ENCODE results near the gene SLC39A1.
"Not testable (repeated sequence)": the region's sequence is repeated elsewhere in the genome, so short reads cannot be mapped to it uniquely, and the experiment has no call there.

Gene SLC39A1

GRCh38 chr1:153985341-153985912 is 22.1 kb upstream of the SLC39A1 start:
- CTCF ChIA-PET: interaction anchor here (0.8 to 4.7 kb wide), 19 partner anchors 8 to 323 kb away, joined by 3 to 54 read pairs (median 6); partner anchors contain the start of genes CREB3L4, CRTC2, DENND4B and JTB
- Mint-ChIP-seq H3K4me1 (peaks cover 29% of the 10 kb centered on the region), H3K9me3 (no peaks in the 10 kb centered on the region), H3K27me3 (peaks cover 22% of the 10 kb centered on the region), H3K36me3 (no peaks in the 10 kb centered on the region), H3K4me3 (no peak overlapping the region), H3K27ac (peak overlapping the region; percentile 50)
- DNase-seq: no peak

GRCh38 chr1:153984123-153984894 is 21.0 kb upstream of the SLC39A1 start:
- H3K9me3 Mint-ChIP-seq: no peaks in the 10 kb centered on the region
- CTCF ChIA-PET: interaction anchor here (0.8 to 4.7 kb wide), 6 partner anchors 17 to 194 kb away, joined by 3 to 54 read pairs (median 7); partner anchors contain the start of genes CREB3L4 and SLC39A1
- DNase-seq: no peak
- no peak overlapping the region for H3K4me3 Mint-ChIP-seq
- H3K27me3 Mint-ChIP-seq: peaks cover 22% of the 10 kb centered on the region
- H3K27ac Mint-ChIP-seq: no peak overlapping the region
- H3K4me1 Mint-ChIP-seq: peaks cover 23% of the 10 kb centered on the region
- no peaks in the 10 kb centered on the region for H3K36me3 Mint-ChIP-seq

- peaks cover 22% of the 10 kb centered on the region for H3K27me3 Mint-ChIP-seq
- DNase-seq, CTCF ChIA-PET, H3K36me3 Mint-ChIP-seq, H3K4me3 Mint-ChIP-seq, H3K9me3 Mint-ChIP-seq, H3K27ac Mint-ChIP-seq: not testable (repeated sequence)
- peaks cover 30% of the 10 kb centered on the region for H3K4me1 Mint-ChIP-seq
Observed at GRCh38 chr1:153981735-153982134, 18.4 kb upstream of the SLC39A1 start.

DNA sequence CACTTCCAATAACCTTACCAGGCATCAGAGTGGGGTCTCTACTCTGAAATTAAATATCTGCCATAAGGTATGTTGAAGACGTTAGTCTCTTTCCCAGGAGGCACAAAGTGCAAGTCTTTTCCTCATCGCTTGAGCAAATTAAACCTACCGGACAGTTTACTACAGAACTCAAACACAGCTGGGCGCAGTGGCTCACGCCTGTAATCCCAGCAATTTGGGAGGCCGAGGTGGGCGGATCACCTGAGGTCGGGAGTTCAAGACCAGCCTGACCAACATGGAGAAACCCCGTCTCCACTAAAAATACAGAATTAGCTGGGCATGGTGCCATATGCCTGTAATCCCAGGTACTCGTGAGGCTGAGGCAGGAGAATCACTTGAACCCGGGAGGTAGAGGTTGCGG is 15.8 kb upstream of the SLC39A1 start:
- CTCF ChIA-PET: interaction anchor here (1.5 to 1.9 kb wide), 2 partner anchors 13 to 32 kb away, joined by 3 to 7 read pairs; partner anchors contain the start of gene DENND4B
- peak overlapping the region; percentile 69 for H3K27ac Mint-ChIP-seq
- peaks cover 37% of the 10 kb centered on the region for H3K4me1 Mint-ChIP-seq
- not testable (repeated sequence) for H3K9me3 Mint-ChIP-seq, H3K27me3 Mint-ChIP-seq, DNase-seq
- H3K36me3 Mint-ChIP-seq: peaks cover 26% of the 10 kb centered on the region
- peak overlapping the region; percentile 89 for H3K4me3 Mint-ChIP-seq

- H3K27me3 Mint-ChIP-seq: peaks cover 4% of the 10 kb centered on the region
- CTCF ChIA-PET: interaction anchor here (0.7 to 2.2 kb wide), 7 partner anchors 8 to 181 kb away, joined by 3 to 22 read pairs (median 7); partner anchors contain the start of genes CREB3L4, DENND4B and RAB13
- peak overlapping the region; percentile 84 for H3K27ac Mint-ChIP-seq
- peak overlapping the region; percentile 89 for H3K4me3 Mint-ChIP-seq
- no peaks in the 10 kb centered on the region for H3K9me3 Mint-ChIP-seq
- no peak for DNase-seq
- peaks cover 42% of the 10 kb centered on the region for H3K4me1 Mint-ChIP-seq
- H3K36me3 Mint-ChIP-seq: peaks cover 30% of the 10 kb centered on the region
Observed at GRCh38 chr1:153978274-153978909, 15.1 kb upstream of the SLC39A1 start.

GRCh38 chr1:153977250-153978240 is 14.2 kb upstream of the SLC39A1 start, which contains the start of gene JTB:
Gene JTB, minus strand, starts transcription at chr1:153977674. Its CDS starts 422 bp downstream, at chr1:153977252.
- CTCF ChIA-PET: interaction anchor here (0.6 to 2.2 kb wide), 9 partner anchors 9 to 357 kb away, joined by 3 to 22 read pairs (median 6); partner anchors contain the start of genes CREB3L4, DENND4B and RAB13
- Mint-ChIP-seq H3K9me3 (no peaks in the 10 kb centered on the region), H3K36me3 (peaks cover 37% of the 10 kb centered on the region), H3K4me1 (peaks cover 49% of the 10 kb centered on the region), H3K4me3 (peak within 1 kb of the TSS; percentile 89), H3K27ac (peak within 1 kb of the TSS; percentile 92), H3K27me3 (peaks cover 4% of the 10 kb centered on the region)
- DNase-seq: peak; percentile 94

DNA sequence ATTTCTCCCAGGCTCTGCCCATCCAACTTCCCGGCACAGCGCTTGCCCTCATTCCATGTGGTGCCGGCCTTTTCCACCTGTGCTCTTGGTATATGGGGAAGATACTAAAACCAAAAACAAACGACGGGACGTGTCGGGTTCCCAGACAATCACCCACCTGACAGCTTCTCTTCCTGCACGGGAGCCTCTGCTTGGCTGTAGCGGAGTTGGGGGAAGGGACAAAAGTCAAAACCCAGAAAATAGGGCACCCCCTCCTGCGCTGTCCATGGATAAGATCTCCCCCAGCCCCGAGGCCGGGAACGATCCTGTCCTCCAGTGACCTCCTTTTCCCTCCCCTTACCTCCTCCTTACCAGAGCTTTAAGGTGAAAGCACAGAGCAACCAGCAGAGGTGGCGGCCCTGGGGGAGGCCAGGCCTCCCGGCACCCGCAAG is 13.5 kb upstream of the SLC39A1 start:
- DNase-seq: no peak
- H3K36me3 Mint-ChIP-seq: peaks cover 42% of the 10 kb centered on the region
- CTCF ChIA-PET: interaction anchor here (1.1 to 3.1 kb wide), 7 partner anchors 9 to 180 kb away, joined by 3 to 22 read pairs (median 8); partner anchors contain the start of genes CREB3L4 and RAB13
- peaks cover 2% of the 10 kb centered on the region for H3K27me3 Mint-ChIP-seq
- peaks cover 56% of the 10 kb centered on the region for H3K4me1 Mint-ChIP-seq
- H3K9me3 Mint-ChIP-seq: no peaks in the 10 kb centered on the region
- peak overlapping the region; percentile 89 for H3K4me3 Mint-ChIP-seq
- peak overlapping the region; percentile 92 for H3K27ac Mint-ChIP-seq

DNA sequence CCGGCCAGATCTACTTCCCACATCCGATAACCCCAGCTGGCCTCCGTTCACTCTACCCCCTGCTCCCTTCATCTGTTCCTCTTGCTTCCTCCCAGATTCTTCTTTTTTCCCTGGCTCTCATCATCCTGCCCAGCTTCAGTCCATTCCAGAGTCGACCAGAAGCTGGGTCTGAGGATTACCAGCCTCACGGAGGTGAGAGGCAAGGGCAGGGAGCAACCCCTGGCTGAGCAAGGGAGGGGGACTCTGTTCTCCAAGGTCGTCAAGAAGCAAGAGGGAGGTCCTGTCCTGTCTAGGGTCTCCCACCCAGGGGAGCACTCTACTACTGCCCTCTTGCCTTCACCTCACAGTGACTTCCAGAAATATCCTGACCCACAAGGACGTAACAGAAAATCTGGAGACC is 10.2 kb upstream of the SLC39A1 start:
- no peak overlapping the region for H3K27ac Mint-ChIP-seq
- peaks cover 42% of the 10 kb centered on the region for H3K36me3 Mint-ChIP-seq
- CTCF ChIA-PET: interaction anchor here (1.3 to 3.1 kb wide), 2 partner anchors 13 kb away, joined by 3 to 18 read pairs; partner anchors contain the start of gene RAB13
- no peaks in the 10 kb centered on the region for H3K27me3 Mint-ChIP-seq
- no peaks in the 10 kb centered on the region for H3K9me3 Mint-ChIP-seq
- DNase-seq: no peak
- H3K4me1 Mint-ChIP-seq: peaks cover 64% of the 10 kb centered on the region
- no peak overlapping the region for H3K4me3 Mint-ChIP-seq

DNA sequence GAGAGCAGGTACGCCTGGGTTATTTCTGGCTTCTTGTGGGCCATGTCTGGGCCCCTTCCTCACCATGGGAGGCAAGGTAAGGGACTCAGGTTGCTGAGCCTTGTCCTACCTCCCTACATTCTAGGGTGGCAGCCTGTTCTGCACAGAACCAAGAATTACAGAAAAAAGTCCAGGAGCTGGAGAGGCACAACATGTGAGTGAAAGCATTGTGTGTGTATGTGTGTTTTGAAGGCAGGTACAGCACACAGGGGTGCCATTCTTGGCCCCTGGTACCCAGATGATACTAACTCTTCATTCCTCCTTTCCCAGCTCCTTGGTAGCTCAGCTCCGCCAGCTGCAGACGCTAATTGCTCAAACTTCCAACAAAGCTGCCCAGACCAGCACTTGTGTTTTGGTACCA is 9.7 kb upstream of the SLC39A1 start:
- H3K27me3 Mint-ChIP-seq: no peaks in the 10 kb centered on the region
- H3K36me3 Mint-ChIP-seq: peaks cover 42% of the 10 kb centered on the region
- CTCF ChIA-PET: interaction anchor here (1.2 to 1.3 kb wide), 2 partner anchors 11 to 14 kb away, joined by 3 read pairs; partner anchors contain the start of gene RAB13
- H3K9me3 Mint-ChIP-seq: no peaks in the 10 kb centered on the region
- H3K4me3 Mint-ChIP-seq: no peak overlapping the region
- peaks cover 64% of the 10 kb centered on the region for H3K4me1 Mint-ChIP-seq
- no peak for DNase-seq
- no peak overlapping the region for H3K27ac Mint-ChIP-seq

DNA sequence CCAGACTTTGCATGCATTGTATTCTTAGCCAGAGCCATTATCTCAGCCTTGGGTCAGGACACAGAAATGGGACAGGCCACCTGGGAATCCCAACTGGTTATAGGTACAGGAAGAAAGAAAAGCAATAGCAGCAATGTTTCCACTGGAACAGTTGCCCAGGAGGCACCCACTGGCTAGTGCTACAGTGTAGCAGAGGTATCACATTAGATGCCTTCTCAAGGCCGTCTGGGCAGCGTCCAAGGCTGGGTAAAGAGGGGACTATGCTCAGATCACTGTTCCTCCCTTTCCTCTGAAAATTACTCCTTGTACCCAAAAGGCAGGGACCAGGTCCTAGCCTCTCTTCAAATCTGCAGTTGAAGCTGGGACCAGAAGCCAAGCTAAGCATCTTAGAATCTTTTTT is 7.0 kb upstream of the SLC39A1 start:
- CTCF ChIA-PET: no interaction called here
- DNase-seq: no peak
- no peak overlapping the region for H3K27ac Mint-ChIP-seq
- H3K27me3 Mint-ChIP-seq: no peaks in the 10 kb centered on the region
- peaks cover 68% of the 10 kb centered on the region for H3K4me1 Mint-ChIP-seq
- no peaks in the 10 kb centered on the region for H3K9me3 Mint-ChIP-seq
- H3K36me3 Mint-ChIP-seq: peaks cover 34% of the 10 kb centered on the region
- H3K4me3 Mint-ChIP-seq: no peak overlapping the region

DNA sequence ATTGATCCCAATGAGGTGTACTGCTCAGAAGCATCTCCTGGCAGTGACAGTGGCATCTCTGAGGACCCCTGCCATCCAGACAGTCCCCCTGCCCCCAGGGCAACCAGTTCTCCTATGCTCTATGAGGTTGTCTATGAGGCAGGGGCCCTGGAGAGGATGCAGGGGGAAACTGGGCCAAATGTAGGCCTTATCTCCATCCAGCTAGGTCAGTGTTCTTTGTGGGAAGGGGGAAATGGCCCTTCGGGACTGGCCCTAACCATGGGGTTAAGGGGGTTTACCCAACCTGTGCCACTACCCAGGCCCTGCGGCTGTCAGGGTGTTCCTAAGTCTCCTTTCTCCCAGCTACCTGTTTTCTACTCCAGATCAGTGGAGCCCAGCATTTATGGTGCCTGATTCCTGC is 5.6 kb upstream of the SLC39A1 start:
- Mint-ChIP-seq H3K27ac (peak overlapping the region; percentile 65), H3K4me3 (no peak overlapping the region), H3K27me3 (no peaks in the 10 kb centered on the region), H3K4me1 (peaks cover 68% of the 10 kb centered on the region), H3K36me3 (peaks cover 24% of the 10 kb centered on the region), H3K9me3 (no peaks in the 10 kb centered on the region)
- CTCF ChIA-PET: interaction anchor here (1.3 to 4.0 kb wide), 2 partner anchors 12 to 16 kb away, joined by 3 to 28 read pairs; partner anchors contain the start of gene RAB13
- no peak for DNase-seq

- DNase-seq: no peak
- Mint-ChIP-seq H3K36me3 (peaks cover 22% of the 10 kb centered on the region), H3K4me3 (peak overlapping the region; percentile 89), H3K27me3 (no peaks in the 10 kb centered on the region), H3K27ac (peak overlapping the region; percentile 65), H3K4me1 (peaks cover 70% of the 10 kb centered on the region), H3K9me3 (no peaks in the 10 kb centered on the region)
- CTCF ChIA-PET: interaction anchor here (1.2 to 4.0 kb wide), 5 partner anchors 9 to 23 kb away, joined by 3 to 28 read pairs (median 8); partner anchors contain the start of genes CRTC2, DENND4B, JTB and RAB13
Observed at GRCh38 chr1:153968408-153968807, 5.1 kb upstream of the SLC39A1 start.

DNA sequence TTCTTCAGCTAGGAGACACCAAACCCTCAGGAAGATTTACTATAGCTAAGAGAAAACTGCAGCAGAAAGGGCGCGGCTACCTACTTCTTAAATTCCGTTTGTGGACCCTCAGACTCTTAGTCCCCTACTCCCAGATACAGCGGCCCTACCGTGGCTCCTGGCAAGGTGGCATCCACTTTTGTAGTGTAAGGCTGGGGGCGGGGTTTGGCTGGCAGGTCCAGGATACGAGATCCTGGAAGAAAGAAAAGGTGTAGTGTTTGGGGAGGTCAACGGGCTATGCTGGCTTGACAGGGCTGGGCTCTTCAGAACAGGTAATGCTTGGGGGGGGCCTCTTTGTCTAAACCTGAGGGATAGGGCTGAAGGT is 4.6 kb upstream of the SLC39A1 start:
- H3K9me3 Mint-ChIP-seq: no peaks in the 10 kb centered on the region
- H3K27ac Mint-ChIP-seq: peak overlapping the region; percentile 94
- peaks cover 17% of the 10 kb centered on the region for H3K36me3 Mint-ChIP-seq
- H3K27me3 Mint-ChIP-seq: no peaks in the 10 kb centered on the region
- CTCF ChIA-PET: interaction anchor here (0.6 to 4.0 kb wide), 6 partner anchors 9 to 171 kb away, joined by 3 to 28 read pairs (median 6); partner anchors contain the start of genes CRTC2, DENND4B, JTB and RAB13
- no peak for DNase-seq
- peak overlapping the region; percentile 89 for H3K4me3 Mint-ChIP-seq
- peaks cover 69% of the 10 kb centered on the region for H3K4me1 Mint-ChIP-seq
